BJ (cell line): Measurements from ENCODE around the gene NUDCD3. TPM values are rescaled to one million over a fixed set of nuclear protein-coding genes. Genes with fewer than 3 reads are reported as not detected.
A peak's percentile ranks its signal among the peaks of the same experiment; 100 is the strongest.

ENCODE experiments used
- CTCF ChIA-PET: fragments of 350-600 bp; formaldehyde crosslinking; extraction: SDS; loops from one replicate; lab custom pipeline; 2021; ENCODE audit warnings: antibody characterized with exemption, inconsistent platforms; lab: Yijun Ruan, JAX
- POLR2A ChIA-PET: fragments of 300-600 bp; sonication (Branson Sonifier 250); formaldehyde crosslinking; extraction: SDS; loops from one replicate; lab custom pipeline; 2021; ENCODE audit warnings: antibody characterized with exemption; lab: Charles Lee
- DNase-seq: peaks from one replicate; pipeline ENCODE4 v3.0.0-alpha.2; 2011; ENCODE audit warnings: low read depth
- H3K27me3 ChIP-seq: 2 replicates; pipeline ENCODE4 v1.6.0; 2011; ENCODE audit warnings: low read length; ENCODE audit not compliant: control insufficient read depth, insufficient read depth
- H3K36me3 ChIP-seq: 2 replicates; pipeline ENCODE4 v1.5.1; 2011; ENCODE audit warnings: low read length; ENCODE audit not compliant: control insufficient read depth, insufficient read depth
- H3K4me3 ChIP-seq: 2 replicates; pipeline ENCODE4 v1.5.1; 2011; ENCODE audit warnings: low read depth, mild to moderate bottlenecking, control low read depth, low read length
- polyA plus RNA-seq: library from polyadenylated mRNA; depleted of rRNA; stranded (reverse); fragments of >200 nt; gene quantifications from 2 replicates; pipeline ENCODE4 v1.2.3, GENCODE V29; 2011
- TF ChIP-seq, protein P1 (sequence below): IDR thresholded peaks from 2 replicates; pipeline ENCODE4 v1.5.1; 2011; ENCODE audit warnings: low read depth, mild to moderate bottlenecking, control low read depth, inconsistent platforms, low read length, moderate library complexity; ENCODE audit not compliant: insufficient read depth

Gene NUDCD3
- polyA plus RNA-seq, 1 experiment = 82.8 TPM

DNA sequence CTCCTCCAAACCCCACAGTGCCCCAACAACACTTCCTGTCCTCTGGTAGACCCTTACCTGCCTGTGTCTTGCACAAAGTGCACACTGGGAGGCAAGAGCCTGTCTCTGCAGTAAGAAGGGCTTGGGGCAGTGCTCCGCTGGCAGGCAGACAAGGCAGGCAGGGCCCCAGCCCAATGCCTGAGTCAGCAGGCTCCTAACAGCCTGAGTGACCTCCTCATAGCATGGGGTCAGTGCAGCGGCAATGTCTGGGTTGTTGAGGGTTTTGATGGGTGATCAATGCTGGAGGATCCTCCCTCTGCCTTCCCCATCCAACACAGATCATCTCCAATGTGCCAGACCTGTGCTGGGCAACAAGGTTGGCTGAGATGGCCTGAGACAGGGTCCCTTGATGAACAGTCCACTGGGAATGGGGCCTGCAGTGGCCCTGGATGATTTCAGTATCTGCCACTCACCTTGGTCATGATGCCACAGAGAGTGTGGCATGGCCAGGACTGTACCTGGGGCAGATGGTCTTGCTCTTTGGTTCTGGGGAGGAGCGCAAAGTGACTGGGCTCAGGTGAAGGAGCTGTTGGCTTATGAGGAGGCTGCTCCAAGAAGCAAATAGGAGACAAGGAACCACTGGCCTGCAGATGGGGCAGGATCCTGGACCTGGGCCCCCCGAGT is 109.5 kb downstream of the NUDCD3 start:
- Histone ChIP-seq H3K4me3 (no peak overlapping the region), H3K36me3 (peaks cover 8% of the 10 kb centered on the region), H3K27me3 (no peaks in the 10 kb centered on the region)
- CTCF ChIA-PET = no interaction called here
- POLR2A ChIA-PET = no interaction called here
- TF ChIP-seq, protein P1, sequence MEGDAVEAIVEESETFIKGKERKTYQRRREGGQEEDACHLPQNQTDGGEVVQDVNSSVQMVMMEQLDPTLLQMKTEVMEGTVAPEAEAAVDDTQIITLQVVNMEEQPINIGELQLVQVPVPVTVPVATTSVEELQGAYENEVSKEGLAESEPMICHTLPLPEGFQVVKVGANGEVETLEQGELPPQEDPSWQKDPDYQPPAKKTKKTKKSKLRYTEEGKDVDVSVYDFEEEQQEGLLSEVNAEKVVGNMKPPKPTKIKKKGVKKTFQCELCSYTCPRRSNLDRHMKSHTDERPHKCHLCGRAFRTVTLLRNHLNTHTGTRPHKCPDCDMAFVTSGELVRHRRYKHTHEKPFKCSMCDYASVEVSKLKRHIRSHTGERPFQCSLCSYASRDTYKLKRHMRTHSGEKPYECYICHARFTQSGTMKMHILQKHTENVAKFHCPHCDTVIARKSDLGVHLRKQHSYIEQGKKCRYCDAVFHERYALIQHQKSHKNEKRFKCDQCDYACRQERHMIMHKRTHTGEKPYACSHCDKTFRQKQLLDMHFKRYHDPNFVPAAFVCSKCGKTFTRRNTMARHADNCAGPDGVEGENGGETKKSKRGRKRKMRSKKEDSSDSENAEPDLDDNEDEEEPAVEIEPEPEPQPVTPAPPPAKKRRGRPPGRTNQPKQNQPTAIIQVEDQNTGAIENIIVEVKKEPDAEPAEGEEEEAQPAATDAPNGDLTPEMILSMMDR = no peak
- no peak for DNase-seq

DNA sequence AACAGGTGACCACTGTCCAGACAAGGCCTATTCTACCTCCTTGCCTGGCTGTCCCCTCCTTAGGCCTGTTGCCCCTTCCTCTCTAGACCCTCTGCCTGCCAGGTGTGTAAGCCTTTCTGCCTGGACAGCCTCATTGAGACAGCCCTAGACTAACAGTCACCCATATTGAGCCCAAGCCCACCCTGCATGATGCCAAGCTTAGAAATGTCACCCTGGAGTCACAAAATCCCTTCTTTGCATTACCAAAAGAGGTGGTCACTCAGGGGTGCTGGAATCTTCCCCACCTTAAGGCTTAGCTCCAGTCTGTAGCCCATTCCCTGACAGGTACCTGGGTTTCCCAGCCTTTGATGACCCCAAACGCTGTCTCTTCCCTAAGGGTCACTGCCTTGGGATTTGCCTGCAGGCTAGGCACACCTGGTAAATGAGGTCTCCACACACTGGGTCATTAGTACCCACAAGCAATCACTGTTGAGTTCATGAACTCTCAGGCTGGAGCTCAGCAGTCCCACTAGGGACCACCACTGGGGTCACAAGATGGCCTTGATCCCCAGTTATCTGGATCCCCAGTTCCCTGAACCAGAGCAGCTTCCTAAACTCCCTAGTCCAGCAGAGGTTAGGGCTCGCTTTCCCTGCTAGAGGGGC is 110.1 kb downstream of the NUDCD3 start:
- peaks cover 2% of the 10 kb centered on the region for H3K36me3 ChIP-seq
- no peak for DNase-seq
- POLR2A ChIA-PET = no interaction called here
- H3K4me3 ChIP-seq = no peak overlapping the region
- H3K27me3 ChIP-seq = no peaks in the 10 kb centered on the region
- TF ChIP-seq, protein P1 = no peak
- CTCF ChIA-PET = no interaction called here

DNA sequence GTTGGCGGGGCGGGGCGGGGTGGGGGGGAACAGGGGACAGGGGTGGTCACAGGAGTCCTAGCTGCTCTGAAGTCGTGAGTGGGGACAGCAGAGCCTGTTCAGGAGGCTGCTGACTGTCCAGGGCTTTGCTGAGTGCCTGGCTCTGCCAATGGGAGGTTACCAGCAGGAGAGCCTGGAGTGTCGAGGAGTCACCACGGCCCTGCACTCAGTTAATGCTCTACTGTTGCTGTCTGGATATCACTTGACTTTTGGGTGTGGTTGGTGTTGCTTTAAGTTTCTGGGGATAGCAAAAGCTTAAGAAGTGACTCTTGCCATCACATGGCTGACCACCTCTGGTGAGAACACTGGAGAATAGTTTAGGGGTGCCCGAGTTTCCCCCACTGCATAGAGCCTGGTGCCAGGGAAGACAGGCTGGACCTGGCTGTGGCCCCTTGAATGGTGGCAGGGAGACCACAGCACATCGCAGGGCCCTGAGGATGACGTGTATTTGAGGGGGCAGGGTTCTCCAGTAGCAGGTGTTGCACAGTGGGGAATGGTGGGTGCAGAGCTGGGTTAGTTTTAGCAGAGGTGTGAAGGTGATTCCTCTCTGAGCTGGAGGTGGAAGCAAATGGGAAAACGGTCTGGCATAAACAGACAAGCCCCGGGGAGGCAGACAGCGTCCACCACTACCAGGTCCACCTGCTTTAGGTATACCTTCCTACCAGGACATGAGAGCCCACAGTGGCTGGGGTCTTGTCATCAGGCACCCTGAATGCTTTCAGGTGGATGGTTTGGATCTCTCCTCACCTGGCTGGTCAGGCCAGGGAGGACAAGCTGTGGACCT is 110.9 kb downstream of the NUDCD3 start:
- TF ChIP-seq, protein P1 = no peak
- Histone ChIP-seq H3K4me3 (no peak overlapping the region), H3K36me3 (peaks cover 1% of the 10 kb centered on the region), H3K27me3 (no peaks in the 10 kb centered on the region)
- ChIA-PET POLR2A (no interaction called here), CTCF (no interaction called here)
- DNase-seq = no peak

DNA sequence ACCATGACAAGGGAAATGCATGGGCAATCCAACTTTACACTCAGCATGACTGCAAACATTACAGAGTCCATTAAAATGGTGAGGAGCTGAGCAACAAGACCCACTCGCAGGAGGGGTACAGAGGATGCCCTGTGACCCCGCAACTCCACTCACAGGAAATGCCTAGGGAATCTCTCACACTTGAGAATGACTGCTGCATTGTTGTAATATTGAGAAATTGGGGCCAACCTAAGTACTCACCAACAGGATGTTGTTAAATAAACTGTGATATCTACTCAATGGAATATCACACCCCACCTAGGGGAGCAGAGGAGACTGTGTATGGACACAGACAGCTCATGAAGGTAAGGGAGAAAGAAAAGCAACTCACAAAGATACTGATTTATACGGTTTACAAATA is 111.7 kb downstream of the NUDCD3 start:
- DNase-seq = peak; percentile 71
- TF ChIP-seq, protein P1 = no peak; the same call in 1 of the 2 replicates
- Histone ChIP-seq H3K27me3 (no peaks in the 10 kb centered on the region), H3K4me3 (no peak overlapping the region), H3K36me3 (no peaks in the 10 kb centered on the region)
- ChIA-PET CTCF (no interaction called here), POLR2A (no interaction called here)
